HEK293 (cell line): Measurements from ENCODE around the gene POLR1B.

Source experiments
- CTCF ChIP-seq: fragments of 450-650 bp; formaldehyde crosslinking; IDR thresholded peaks from 2 replicates; pipeline ENCODE4 v1.5.1; 2016; ENCODE audit warnings: missing biosample characterization, missing genetic modification characterization
- IKZF3 ChIP-seq: fragments of 450-650 bp; IDR thresholded peaks from 2 replicates; pipeline ENCODE4 v1.5.0; 2018; ENCODE audit warnings: missing biosample characterization, mild to moderate bottlenecking, missing genetic modification characterization, moderate library complexity
- ZNF558 ChIP-seq: fragments of 450-650 bp; formaldehyde crosslinking; IDR thresholded peaks from 2 replicates; pipeline ENCODE4 v1.5.1; 2016; ENCODE audit warnings: missing biosample characterization, missing genetic modification characterization
- ZNF837 ChIP-seq: fragments of 450-650 bp; formaldehyde crosslinking; IDR thresholded peaks from 2 replicates; pipeline ENCODE4 v1.5.1; 2016; ENCODE audit warnings: missing biosample characterization, missing genetic modification characterization

- no peak for TF ChIP-seq ZNF837 (tag by site-specific recombination)
- TF ChIP-seq IKZF3 (tag by site-specific recombination) = no peak
- TF ChIP-seq CTCF = peak; percentile 91
- TF ChIP-seq ZNF558 (tag by site-specific recombination) = no peak
These were observed 84.4 kb downstream of the POLR1B start for GRCh38 chr2:112626604-112627059.
